GM12892 (cell line): ENCODE results near the gene MICAL3.

Source experiments
- POLR2A ChIP-seq: IDR thresholded peaks from 2 replicates; pipeline ENCODE4 v1.6.1; 2011; ENCODE audit warnings: low read depth, low read length, control low read depth
- POLR2AphosphoS5 ChIP-seq: IDR thresholded peaks from 2 replicates; pipeline ENCODE4 v1.6.1; 2011; ENCODE audit warnings: low read depth, low read length, control low read depth
- TAF1 ChIP-seq: IDR thresholded peaks from 2 replicates; pipeline ENCODE4 v1.6.1; 2011; ENCODE audit warnings: low read depth, mild to moderate bottlenecking, control low read depth, low read length, borderline replicate concordance

DNA sequence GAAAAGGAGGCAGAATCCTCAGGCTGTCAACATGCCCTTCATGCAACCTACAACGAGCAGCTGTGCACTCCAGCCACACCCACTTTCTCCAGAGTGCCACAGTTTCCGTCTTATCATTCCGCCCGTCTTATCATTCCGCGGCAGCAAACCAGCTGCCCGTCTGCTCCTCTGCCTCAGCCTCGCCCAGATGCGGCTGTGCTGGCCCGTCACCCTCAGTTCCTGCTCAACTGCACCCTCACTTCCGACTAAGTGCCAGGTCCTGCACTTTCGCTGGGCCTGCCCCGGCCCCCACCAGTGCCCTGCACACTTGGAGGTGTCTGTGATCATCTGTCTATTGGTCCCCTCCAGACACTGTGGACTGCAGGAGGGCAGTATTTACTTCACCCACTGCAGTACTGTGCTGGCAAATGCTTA lies 43.7 kb downstream of the MICAL3 start:
- TF ChIP-seq POLR2A, result no peak
- TF ChIP-seq POLR2AphosphoS5, result no peak
- no peak for TF ChIP-seq TAF1
